DOHH2 (cell line): ENCODE data around the gene ARL6IP6.

Experiments
- EZH2phosphoT487 ChIP-seq: fragments of 200-600 bp; sonication (generic); IDR thresholded peaks from 2 replicates; pipeline ENCODE4 v1.6.1; 2017; ENCODE audit warnings: borderline replicate concordance, mild to moderate bottlenecking, antibody characterized with exemption, low read length, moderate library complexity, mixed read lengths
- TF ChIP-seq, protein P1 (sequence below): fragments of 200-600 bp; sonication (generic); IDR thresholded peaks from one replicate; pipeline ENCODE4 v1.5.1; 2014; ENCODE audit warnings: antibody characterized with exemption, mild to moderate bottlenecking, low read depth, low read length; ENCODE audit not compliant: poor library complexity, severe bottlenecking

DNA sequence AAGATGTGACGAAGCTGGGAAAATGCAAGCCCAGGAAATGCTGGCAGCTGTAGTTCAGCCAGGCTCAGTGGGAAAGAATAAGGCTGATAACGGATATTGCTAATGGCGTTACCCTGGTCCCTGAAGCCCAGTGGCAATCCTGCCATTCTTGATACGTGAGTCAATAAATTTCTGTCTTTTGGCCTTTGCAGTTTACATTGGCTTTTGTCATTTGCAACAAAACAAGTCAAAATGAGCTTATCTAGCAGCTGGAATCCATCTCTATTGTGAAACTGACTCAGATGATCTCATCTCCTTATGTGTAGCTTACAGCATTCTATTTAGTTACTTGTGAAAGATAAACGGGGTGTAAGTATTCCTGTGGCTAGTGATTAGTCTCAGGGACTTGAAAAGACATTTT, 43.8 kb downstream of the ARL6IP6 start:
- TF ChIP-seq, protein P1, sequence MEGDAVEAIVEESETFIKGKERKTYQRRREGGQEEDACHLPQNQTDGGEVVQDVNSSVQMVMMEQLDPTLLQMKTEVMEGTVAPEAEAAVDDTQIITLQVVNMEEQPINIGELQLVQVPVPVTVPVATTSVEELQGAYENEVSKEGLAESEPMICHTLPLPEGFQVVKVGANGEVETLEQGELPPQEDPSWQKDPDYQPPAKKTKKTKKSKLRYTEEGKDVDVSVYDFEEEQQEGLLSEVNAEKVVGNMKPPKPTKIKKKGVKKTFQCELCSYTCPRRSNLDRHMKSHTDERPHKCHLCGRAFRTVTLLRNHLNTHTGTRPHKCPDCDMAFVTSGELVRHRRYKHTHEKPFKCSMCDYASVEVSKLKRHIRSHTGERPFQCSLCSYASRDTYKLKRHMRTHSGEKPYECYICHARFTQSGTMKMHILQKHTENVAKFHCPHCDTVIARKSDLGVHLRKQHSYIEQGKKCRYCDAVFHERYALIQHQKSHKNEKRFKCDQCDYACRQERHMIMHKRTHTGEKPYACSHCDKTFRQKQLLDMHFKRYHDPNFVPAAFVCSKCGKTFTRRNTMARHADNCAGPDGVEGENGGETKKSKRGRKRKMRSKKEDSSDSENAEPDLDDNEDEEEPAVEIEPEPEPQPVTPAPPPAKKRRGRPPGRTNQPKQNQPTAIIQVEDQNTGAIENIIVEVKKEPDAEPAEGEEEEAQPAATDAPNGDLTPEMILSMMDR, result no peak
- no peak for TF ChIP-seq EZH2phosphoT487
